HG02571 (cell line): ENCODE data around the gene ST6GALNAC1.

Experiments used
- ATAC-seq: cut with Tn5 transposase; IDR thresholded peaks from one replicate; pipeline ENCODE4 v1.9.1; 2021; ENCODE audit warnings: mild to moderate bottlenecking, moderate library complexity; ENCODE audit not compliant: unreplicated experiment

ST6GALNAC1 gene

GRCh38 chr17:76643553-76644148, at the start of gene ST6GALNAC1:
Gene ST6GALNAC1 (minus strand): TSS chr17:76643757. CDS start chr17:76643638, 119 bp downstream.
- ATAC-seq, result no peak

- no peak for ATAC-seq
Observed at GRCh38 chr17:76691379-76692191, 48.0 kb upstream of the ST6GALNAC1 start.

- ATAC-seq, result no peak
Observed at GRCh38 chr17:76690596-76691280, 47.2 kb upstream of the ST6GALNAC1 start.

- ATAC-seq, result no peak
Observed at GRCh38 chr17:76689859-76690258, 46.3 kb upstream of the ST6GALNAC1 start.

- no peak for ATAC-seq
Observed at GRCh38 chr17:76688165-76688622, 44.6 kb upstream of the ST6GALNAC1 start.

GRCh38 chr17:76687298-76688164, 44.0 kb upstream of the ST6GALNAC1 start:
- no peak for ATAC-seq

- no peak for ATAC-seq
Observed at GRCh38 chr17:76686538-76687297, 43.2 kb upstream of the ST6GALNAC1 start.

- no peak for ATAC-seq
Observed at GRCh38 chr17:76685846-76686245, 42.3 kb upstream of the ST6GALNAC1 start.

- ATAC-seq, result no peak
Observed at GRCh38 chr17:76685366-76685765, 41.8 kb upstream of the ST6GALNAC1 start.

GRCh38 chr17:76684756-76685155, 41.2 kb upstream of the ST6GALNAC1 start:
- ATAC-seq, result no peak

- no peak for ATAC-seq
Observed at GRCh38 chr17:76683921-76684745, 40.6 kb upstream of the ST6GALNAC1 start.

GRCh38 chr17:76683011-76683755, 39.6 kb upstream of the ST6GALNAC1 start:
- ATAC-seq, result no peak

GRCh38 chr17:76682296-76682695, 38.7 kb upstream of the ST6GALNAC1 start:
- ATAC-seq, result no peak

GRCh38 chr17:76681222-76682137, 37.9 kb upstream of the ST6GALNAC1 start:
- ATAC-seq, result no peak

- no peak for ATAC-seq
Observed at GRCh38 chr17:76679239-76679638, 35.7 kb upstream of the ST6GALNAC1 start.

- ATAC-seq, result no peak
Observed at GRCh38 chr17:76678330-76678729, 34.8 kb upstream of the ST6GALNAC1 start.

- no peak for ATAC-seq
Observed at GRCh38 chr17:76677406-76677805, 33.8 kb upstream of the ST6GALNAC1 start.
